Stimulated activated naive CD8-positive, alpha-beta T cell treated with anti-CD3 and anti-CD28 coated beads, Interleukin-15, Interleukin-2, amounts not matched to agents 100 ng/mL and 50 ng/mL, for 24 hours (primary cell): ENCODE results near the gene DEFB115.
"Not testable (repeated sequence)": the region's sequence is repeated elsewhere in the genome, so short reads cannot be mapped to it uniquely, and the experiment has no call there.

Experiments
- H3K27ac Mint-ChIP-seq: one replicate; pipeline ENCODE4 v1.8.0; 2021; ENCODE audit warnings: mild to moderate bottlenecking, mixed read lengths
- H3K27me3 Mint-ChIP-seq: one replicate; pipeline ENCODE4 v1.8.0; 2021; ENCODE audit warnings: mixed read lengths
- H3K36me3 Mint-ChIP-seq: one replicate; pipeline ENCODE4 v1.8.0; 2021; ENCODE audit warnings: low read depth, mixed read lengths
- H3K4me1 Mint-ChIP-seq: one replicate; pipeline ENCODE4 v1.8.0; 2021; ENCODE audit warnings: low read depth, mixed read lengths
- H3K4me3 Mint-ChIP-seq: one replicate; pipeline ENCODE4 v1.8.0; 2021; ENCODE audit warnings: mild to moderate bottlenecking, mixed read lengths
- H3K9me3 Mint-ChIP-seq: one replicate; pipeline ENCODE4 v1.8.0; 2021; ENCODE audit warnings: mixed read lengths

Gene DEFB115, protein sequence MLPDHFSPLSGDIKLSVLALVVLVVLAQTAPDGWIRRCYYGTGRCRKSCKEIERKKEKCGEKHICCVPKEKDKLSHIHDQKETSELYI

DNA sequence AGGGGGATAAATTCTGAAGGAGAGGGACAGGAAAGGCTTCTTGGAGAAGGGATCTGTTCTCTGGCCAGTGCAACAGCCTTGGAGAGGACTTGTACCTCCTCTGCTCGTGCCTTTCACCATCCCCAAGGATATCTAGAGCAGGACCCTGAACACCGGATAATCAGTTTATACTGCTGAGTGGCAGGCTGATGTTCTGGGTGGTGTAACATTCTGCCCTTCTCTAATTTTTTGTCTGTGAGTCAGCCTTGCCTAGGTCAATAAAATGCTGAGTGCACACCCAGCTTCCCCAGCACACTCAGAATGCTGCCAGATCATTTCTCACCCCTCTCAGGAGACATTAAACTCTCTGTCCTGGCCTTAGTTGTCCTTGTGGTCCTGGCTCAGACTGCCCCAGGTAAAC lies at the start of gene DEFB115:
Gene DEFB115, plus strand, starts transcription at position 301 of the 400 bp plus-strand sequence. Its CDS starts 0 bp downstream, at position 301.
- H3K27me3 Mint-ChIP-seq = no peaks in the 10 kb centered on the region
- peaks cover 6% of the 10 kb centered on the region for H3K9me3 Mint-ChIP-seq
- no peaks in the 10 kb centered on the region for H3K36me3 Mint-ChIP-seq
- H3K4me3 Mint-ChIP-seq = no peak within 1 kb of the TSS
- H3K27ac Mint-ChIP-seq = no peak within 1 kb of the TSS
- H3K4me1 Mint-ChIP-seq = no peaks in the 10 kb centered on the region

DNA sequence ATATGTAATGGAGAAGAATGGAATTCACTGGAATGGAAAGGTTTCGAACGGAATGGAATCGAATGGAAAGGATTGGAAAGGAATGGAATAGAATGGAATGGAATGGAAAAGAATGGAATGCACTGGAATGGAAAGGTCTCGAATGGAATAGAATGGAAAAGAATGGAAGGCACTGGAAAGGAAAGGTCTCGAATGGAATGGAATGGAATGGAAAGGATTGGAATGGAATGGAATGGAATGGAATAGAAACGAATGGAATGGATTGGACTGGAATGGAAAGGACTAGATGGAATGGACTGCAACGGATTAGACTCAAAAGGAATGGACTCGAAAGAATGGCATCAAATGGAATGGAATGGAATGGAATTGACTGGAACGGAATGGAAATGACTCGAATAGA lies 20.5 kb upstream of the DEFB115 start:
- no peak overlapping the region for H3K27ac Mint-ChIP-seq
- H3K36me3 Mint-ChIP-seq = no peaks in the 10 kb centered on the region
- no peaks in the 10 kb centered on the region for H3K9me3 Mint-ChIP-seq
- H3K4me1 Mint-ChIP-seq = no peaks in the 10 kb centered on the region
- H3K4me3 Mint-ChIP-seq = no peak overlapping the region
- H3K27me3 Mint-ChIP-seq = no peaks in the 10 kb centered on the region

DNA sequence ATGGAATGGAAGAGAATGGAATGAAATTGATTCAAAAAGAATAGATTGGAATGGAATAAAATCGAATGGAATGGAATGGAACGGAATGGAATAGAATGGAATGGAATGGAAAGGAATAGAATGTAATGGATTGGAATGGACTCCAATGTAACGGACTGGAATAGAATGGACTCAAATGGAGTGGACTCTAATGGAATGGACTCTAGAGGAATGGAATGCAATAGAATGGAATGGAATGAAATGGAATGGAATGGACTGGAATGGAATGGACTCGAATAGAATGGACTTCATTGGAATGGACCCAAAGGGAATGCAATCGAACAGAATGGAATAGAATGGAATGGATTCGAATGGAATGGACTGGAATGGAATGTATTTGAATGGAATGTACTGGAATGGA lies 19.7 kb upstream of the DEFB115 start:
- H3K4me1 Mint-ChIP-seq = no peaks in the 10 kb centered on the region
- no peak overlapping the region for H3K27ac Mint-ChIP-seq
- H3K36me3 Mint-ChIP-seq = no peaks in the 10 kb centered on the region
- no peaks in the 10 kb centered on the region for H3K27me3 Mint-ChIP-seq
- no peak overlapping the region for H3K4me3 Mint-ChIP-seq
- no peaks in the 10 kb centered on the region for H3K9me3 Mint-ChIP-seq

DNA sequence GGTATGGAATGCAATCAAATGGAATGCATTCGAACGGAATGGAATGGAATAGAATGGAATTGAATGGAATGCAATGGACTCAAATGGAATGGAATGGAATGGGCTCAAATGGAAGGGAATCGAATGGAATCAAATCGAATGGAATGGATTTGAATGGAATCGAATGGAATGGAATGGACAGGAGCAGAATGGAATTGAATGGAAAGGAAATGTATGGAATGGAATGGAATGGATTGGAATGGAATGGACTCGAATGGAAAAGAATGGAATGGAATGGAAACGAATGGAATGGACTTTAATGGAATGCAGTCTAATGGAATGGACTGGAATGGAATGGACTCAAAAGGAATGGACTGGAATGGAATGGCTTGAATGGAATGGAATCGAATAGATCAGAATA lies 18.3 kb upstream of the DEFB115 start:
- H3K9me3 Mint-ChIP-seq = no peaks in the 10 kb centered on the region
- no peaks in the 10 kb centered on the region for H3K36me3 Mint-ChIP-seq
- no peaks in the 10 kb centered on the region for H3K27me3 Mint-ChIP-seq
- H3K4me1 Mint-ChIP-seq = no peaks in the 10 kb centered on the region
- H3K4me3 Mint-ChIP-seq = no peak overlapping the region
- H3K27ac Mint-ChIP-seq = no peak overlapping the region

DNA sequence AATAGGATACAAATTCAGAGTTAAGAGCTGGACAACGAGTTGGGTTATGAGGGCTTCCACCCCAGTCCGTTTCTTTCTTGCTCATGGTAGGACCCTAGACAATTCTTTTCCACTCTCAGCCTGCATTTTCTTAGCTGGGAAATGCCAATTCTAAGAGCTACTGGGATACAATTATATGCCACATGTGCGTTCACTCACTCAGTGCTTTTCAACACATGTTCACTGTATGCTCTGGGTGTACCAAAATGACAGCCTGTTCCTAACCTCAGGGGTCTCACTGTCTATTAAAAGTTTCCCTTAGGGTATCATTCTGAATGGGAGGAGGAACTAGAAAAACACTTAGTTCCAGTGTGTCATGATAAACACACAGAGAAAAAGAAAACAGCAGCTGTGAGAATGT lies 505 bp upstream of the DEFB115 start:
- no peaks in the 10 kb centered on the region for H3K4me1 Mint-ChIP-seq
- H3K36me3 Mint-ChIP-seq = no peaks in the 10 kb centered on the region
- H3K4me3 Mint-ChIP-seq = no peak overlapping the region
- peaks cover 6% of the 10 kb centered on the region for H3K9me3 Mint-ChIP-seq
- H3K27ac Mint-ChIP-seq = no peak overlapping the region
- H3K27me3 Mint-ChIP-seq = no peaks in the 10 kb centered on the region

DNA sequence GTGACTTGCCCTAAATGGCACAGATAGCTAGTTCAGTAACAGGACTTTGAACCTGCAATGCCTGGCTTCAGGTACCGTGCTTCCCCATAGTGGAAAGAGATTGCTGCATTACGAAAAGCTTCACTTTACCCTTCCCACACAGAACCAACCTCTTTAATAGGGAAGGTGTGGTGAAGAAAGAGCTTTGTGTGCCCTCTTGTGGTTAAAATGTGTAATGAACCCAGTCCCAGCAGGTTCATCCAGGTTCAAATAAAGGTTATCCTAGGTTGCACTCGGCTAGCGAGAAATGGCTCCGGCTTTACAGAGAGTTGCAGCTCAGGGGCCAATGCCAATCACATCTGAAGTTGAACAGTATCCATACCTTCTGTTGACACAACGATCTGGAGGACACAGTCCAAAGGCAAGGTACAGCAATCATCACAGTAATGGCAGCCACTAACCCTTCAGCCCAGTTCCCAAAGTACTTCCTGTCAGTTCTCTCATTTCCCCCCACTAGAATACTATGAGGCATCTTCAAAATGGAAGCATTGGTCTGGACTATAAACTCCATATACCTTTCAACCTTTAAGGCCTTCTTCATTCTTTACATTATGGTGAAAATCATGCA lies 3.0 kb downstream of the DEFB115 start:
- no peaks in the 10 kb centered on the region for H3K4me1 Mint-ChIP-seq
- no peak overlapping the region for H3K27ac Mint-ChIP-seq
- no peak overlapping the region for H3K4me3 Mint-ChIP-seq
- H3K27me3 Mint-ChIP-seq = no peaks in the 10 kb centered on the region
- H3K9me3 Mint-ChIP-seq = peaks cover 3% of the 10 kb centered on the region
- no peaks in the 10 kb centered on the region for H3K36me3 Mint-ChIP-seq

DNA sequence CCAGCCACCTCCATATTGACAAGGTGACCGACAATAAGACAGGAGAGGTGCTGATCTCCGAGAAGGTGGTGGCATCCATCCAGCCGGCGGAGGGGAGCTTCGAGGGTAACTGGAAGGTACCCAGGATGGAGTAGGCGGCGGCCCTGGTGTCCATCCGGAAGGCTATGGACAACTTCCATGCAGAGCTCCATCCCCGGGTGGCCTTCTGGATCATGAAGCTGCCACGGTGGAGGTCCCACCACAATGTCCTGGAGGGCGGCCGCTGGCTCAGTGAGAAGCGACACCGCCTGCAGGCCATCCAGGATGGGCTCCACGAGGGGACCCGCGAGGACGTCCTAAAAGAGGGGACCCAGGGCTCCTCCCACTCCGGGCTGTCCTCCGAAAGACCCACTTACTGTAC lies 17.0 kb downstream of the DEFB115 start:
- Mint-ChIP-seq H3K4me3 (no peak overlapping the region), H3K36me3 (no peaks in the 10 kb centered on the region), H3K27me3 (no peaks in the 10 kb centered on the region), H3K4me1 (no peaks in the 10 kb centered on the region), H3K9me3 (peaks cover 29% of the 10 kb centered on the region), H3K27ac (no peak overlapping the region)

DNA sequence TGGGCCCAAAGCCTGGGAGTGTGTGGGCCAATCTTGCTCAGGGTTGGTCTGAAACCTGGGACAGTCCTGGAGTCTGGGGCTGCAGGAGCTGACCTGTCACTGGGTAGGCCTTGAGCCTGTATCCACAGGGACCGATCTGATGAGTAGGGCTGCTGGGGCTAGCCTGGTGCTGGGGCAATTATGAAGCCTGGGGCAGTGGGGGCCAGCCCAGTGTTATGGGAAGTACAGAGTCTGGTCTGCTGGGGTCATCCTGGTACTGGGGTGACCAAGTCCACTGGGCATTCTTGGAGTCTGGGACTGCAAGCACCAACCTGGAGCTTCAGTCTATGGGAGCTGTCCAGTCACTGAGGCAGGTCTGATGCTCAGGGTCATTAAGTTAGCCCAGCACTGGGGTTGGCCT lies 20.7 kb downstream of the DEFB115 start:
- Mint-ChIP-seq H3K4me1 (no peaks in the 10 kb centered on the region), H3K9me3 (peaks cover 9% of the 10 kb centered on the region), H3K27ac (no peak overlapping the region), H3K27me3 (no peaks in the 10 kb centered on the region), H3K4me3 (no peak overlapping the region), H3K36me3 (no peaks in the 10 kb centered on the region)

DNA sequence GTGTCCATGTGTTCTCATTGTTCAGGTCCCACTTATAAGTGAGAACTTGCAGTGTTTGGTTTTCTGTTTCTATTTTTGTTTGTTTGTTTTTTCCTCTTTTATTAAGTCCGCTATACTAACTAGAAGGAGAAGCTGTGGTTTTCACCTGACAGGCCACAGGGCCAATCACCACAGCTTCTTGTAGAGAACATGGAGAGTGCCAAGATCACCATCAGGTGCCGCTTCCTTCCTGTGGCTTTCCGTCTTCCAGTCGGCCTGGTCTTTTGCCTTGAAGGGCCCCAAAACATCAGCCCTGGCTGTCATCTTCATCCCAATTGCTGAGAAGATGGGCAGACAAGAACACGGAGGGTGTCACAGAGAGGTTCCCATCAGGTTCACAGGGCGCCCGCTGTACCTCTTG lies 27.5 kb downstream of the DEFB115 start:
- not testable (repeated sequence) for H3K27me3 Mint-ChIP-seq, H3K4me3 Mint-ChIP-seq, H3K36me3 Mint-ChIP-seq, H3K27ac Mint-ChIP-seq, H3K9me3 Mint-ChIP-seq, H3K4me1 Mint-ChIP-seq

DNA sequence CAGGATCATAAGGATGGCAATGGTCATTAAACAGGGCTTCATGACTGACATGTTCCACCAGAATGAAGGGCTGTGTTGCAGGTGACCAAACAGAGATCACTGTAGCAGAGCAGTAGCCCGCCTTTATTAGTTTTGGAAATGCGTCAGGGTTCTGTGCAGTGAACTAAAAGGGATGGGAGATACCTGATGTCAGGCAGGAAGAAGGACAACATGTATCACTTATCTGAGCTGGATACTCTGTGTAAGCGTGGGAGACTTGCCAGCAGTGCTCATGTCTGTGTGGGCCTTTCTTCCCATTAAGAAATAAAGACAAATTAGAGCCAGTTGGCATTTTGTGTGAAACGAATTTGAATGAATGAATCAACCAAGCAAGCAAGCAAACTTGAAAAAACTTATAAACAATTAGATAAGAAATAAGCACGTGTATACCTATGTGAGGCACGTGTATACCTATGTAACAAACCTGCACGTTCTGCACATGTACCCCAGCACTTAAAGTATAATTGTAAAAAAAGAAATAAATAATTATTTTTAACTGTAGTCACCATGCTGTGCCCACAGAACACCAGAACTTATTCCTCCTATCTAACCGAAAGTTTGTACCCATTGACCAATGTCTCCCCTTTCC lies 51.2 kb downstream of the DEFB115 start, which contains the start of gene DEFB116:
Gene DEFB116, minus strand, starts transcription at position 51 of the 628 bp plus-strand sequence. Its CDS starts 0 bp downstream, at position 51.
- H3K27ac Mint-ChIP-seq = no peak within 1 kb of the TSS
- no peaks in the 10 kb centered on the region for H3K9me3 Mint-ChIP-seq
- no peak within 1 kb of the TSS for H3K4me3 Mint-ChIP-seq
- H3K27me3 Mint-ChIP-seq = peaks cover 3% of the 10 kb centered on the region
- H3K36me3 Mint-ChIP-seq = no peaks in the 10 kb centered on the region
- no peaks in the 10 kb centered on the region for H3K4me1 Mint-ChIP-seq
